GM18508 (cell line): ENCODE data around the gene IPCEF1.
"Not testable (repeated sequence)": the region's sequence is repeated elsewhere in the genome, so short reads cannot be mapped to it uniquely, and the experiment has no call there.

Experiments
- ATAC-seq: cut with Tn5 transposase; IDR thresholded peaks from one replicate; pipeline ENCODE4 v1.9.1; 2021; ENCODE audit warnings: moderate number of reproducible peaks; ENCODE audit not compliant: insufficient read depth, unreplicated experiment

The IPCEF1 gene

GRCh38 chr6:154252678-154253077 lies 103.9 kb downstream of the IPCEF1 start:
- no peak for ATAC-seq

DNA sequence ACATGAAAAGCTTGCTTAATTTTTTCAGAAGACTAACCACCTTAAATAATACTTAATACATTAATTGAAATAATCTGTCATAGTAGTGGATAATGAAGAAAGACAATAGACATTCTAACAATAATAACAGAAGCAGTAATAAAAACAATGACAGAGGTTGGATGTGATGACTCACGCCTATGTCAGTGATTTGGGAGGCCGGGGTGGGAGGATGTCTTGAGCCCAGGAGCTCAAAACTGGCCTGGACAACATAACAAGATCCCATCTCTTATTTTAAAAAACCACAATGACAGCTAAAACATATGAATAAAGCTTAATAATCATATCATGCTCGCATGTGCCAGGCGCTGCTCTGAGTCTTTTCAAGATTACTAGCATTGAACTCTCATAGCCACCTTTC lies 105.5 kb downstream of the IPCEF1 start:
- ATAC-seq, result no peak

GRCh38 chr6:154249499-154250298 lies 106.9 kb downstream of the IPCEF1 start:
- peak; percentile 68 for ATAC-seq

- ATAC-seq, result peak; percentile 35
Observed at GRCh38 chr6:154247119-154247861, 109.3 kb downstream of the IPCEF1 start.

DNA sequence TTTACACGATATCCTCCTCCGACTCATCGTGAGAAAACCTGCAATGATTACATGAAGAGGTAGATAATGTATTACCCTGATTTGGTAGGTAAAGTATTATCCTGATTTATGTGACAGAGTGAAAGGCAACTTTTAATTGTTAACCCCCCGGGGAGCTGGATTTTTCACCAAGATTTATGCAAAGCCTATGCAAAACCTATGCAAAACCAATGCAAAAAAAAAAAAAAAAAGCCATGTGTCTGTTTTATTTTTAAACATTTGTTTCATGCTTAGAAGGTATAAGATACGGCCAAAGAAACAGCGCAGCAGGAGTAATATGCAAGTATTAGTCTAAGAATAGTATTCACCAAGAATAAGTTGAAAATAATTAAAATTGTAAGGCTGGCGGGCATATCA lies 109.9 kb downstream of the IPCEF1 start:
- no peak for ATAC-seq

DNA sequence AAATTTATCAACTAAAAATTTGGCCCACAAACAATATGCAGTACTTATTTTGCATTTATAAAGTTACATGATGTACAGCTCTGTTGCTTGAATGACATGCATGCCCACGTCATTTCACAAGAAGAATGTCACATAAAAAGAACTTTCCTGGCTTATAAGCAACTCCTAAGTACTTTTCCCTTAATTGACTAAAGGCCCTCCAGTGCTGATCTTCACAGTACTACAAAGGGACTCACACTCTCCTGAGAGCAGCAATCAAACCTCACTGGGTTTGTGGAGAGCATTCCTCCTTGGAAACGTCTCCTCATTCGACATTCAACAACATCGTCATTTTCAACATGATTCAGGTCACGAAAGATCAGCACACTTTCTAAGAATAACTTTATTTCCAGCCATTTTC lies 111.1 kb downstream of the IPCEF1 start:
- ATAC-seq, result no peak

DNA sequence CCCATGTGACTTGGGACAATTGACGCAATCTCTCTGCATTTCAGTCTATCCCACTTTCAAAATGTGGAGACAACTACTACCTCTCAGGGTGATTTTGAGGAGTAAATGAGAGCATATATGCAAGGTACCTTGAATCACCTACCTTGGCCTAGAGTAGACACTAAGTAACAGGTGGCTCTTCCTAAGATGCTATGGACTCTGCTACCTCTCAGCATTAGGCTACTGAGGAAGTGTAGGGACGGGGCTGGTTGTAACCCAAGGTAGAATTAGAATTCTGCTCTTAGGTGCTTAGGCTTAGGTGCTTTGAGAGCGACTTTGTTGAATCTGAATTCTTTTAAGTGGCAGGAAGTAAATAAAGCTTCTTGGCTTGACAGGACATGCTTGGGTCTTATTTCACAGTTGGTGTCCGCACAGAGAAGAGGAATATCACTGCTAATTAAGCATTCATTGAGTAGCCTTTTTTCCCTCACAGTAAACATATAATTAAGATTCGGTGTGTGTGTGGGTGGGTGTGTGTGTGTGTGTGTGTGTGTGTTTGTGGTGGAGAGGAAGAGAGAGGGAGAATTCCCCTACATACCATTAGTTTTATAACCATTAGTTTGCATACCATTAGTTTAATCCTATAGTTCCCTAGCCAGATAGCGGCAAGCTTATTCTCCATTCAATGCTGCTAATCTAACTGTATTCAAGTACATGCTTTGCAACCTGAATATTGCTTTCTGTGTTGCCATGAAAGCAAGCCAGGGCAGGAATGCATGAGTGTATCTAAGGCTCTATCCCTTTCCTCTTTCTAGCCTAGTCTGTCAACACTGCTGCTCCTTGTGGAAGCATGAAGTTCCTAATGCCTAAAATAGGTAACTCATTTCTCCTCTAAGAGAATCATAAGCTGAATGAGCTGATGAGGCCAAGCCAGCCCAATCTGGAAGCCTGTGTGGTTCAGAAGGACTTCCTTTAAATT lies 112.5 kb downstream of the IPCEF1 start:
- ATAC-seq, result no peak

GRCh38 chr6:154242617-154243357 lies 113.8 kb downstream of the IPCEF1 start:
- ATAC-seq, result no peak

DNA sequence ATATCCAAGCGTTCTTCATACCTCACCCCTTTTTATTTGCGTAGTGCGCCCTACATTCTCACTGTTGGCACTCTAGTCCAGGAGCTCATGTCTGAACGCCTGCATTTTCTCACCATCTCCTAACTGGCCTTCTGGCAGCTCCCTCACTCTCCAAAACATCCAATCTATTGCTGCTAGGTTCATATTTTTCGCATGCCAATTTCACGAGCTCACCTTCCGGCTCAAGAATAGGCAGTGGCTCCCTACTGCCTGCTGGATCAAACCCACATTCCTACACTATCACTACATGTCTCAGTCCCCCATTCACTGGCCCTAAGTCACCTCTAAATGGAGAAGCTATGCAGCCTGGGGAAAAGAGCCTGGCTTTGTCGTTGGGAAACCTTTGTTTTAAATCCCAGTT lies 115.0 kb downstream of the IPCEF1 start:
- ATAC-seq, result no peak

GRCh38 chr6:154241061-154241460 lies 115.5 kb downstream of the IPCEF1 start:
- not testable (repeated sequence) for ATAC-seq

DNA sequence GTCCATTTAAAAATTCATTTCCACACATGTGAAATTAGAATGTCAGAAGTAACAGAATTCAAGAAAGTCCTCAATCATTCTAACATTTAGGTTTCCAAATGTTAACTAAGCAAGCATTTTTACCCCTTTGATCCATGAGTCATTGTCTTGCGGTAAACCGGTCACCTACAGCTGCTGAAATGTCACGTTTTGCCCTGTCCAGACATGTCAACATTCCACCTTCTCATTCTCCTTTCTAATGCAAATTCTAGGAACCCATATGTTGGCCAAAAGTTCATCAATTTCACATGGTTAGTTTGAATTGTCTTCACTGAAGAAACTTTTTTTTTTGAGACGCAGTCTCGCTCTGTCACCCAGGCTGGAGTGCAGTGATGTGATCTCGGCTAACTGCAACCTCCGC lies 117.2 kb downstream of the IPCEF1 start:
- ATAC-seq, result no peak

- no peak for ATAC-seq
Observed at GRCh38 chr6:154238831-154239230, 117.8 kb downstream of the IPCEF1 start.

GRCh38 chr6:154236646-154237301 lies 119.8 kb downstream of the IPCEF1 start:
- ATAC-seq, result no peak

- peak; percentile 43 for ATAC-seq
Observed at GRCh38 chr6:154234019-154234772, 122.4 kb downstream of the IPCEF1 start.

GRCh38 chr6:154233383-154233782 lies 123.2 kb downstream of the IPCEF1 start:
- no peak for ATAC-seq

GRCh38 chr6:154232013-154232910 lies 124.3 kb downstream of the IPCEF1 start:
- no peak for ATAC-seq

- ATAC-seq, result no peak
Observed at GRCh38 chr6:154230910-154231595, 125.5 kb downstream of the IPCEF1 start.
